Stimulated activated CD8-positive, alpha-beta memory T cell treated with anti-CD3 and anti-CD28 coated beads, Interleukin-15, amount 100 ng/mL, for 24 hours (primary cell): ENCODE data around the gene ASB7.
A peak's percentile ranks its signal among the peaks of the same experiment; 100 is the strongest.

ENCODE experiments used
- DNase-seq: peaks from one replicate; pipeline ENCODE4 v3.0.0-alpha.2; 2020; ENCODE audit warnings: low read depth

Gene ASB7

DNA sequence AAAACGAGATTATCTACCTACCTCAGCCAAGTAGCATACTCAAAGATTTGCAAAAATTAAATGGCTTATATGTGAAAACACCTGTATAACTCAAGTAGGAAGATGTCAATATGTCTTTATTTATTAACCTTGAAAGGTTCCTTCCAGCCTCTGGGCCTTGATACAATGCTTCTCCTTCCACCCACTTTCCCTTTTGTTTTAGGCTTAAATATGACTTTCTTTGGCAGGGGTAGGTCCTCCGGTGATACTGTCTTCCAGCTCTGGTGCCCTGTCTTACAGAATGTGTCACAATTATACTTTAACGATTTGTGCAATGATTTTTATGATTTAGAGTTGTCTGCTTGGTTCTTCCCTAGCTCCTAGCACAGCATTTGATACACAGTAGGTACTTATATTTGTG lies 4.5 kb upstream of the ASB7 start:
- no peak for DNase-seq

DNA sequence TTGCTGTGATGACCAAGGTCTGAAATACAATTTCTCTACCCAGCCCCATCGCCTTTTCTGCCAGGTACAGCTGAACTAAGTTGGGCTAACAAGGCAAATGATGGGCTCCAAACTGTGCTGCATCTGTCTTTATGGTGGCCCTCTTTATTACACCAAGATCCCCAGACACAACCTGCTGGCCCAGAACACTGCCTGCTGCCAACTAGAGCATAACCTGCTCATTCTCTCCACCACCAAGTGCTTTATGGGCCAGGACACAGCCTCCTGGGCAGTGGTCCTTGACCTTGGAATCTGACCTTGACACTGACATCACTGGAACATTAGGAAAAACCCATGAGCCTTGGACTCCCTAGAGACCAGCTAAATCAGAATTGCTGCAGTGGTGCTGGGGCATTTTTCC lies 3.7 kb upstream of the ASB7 start:
- no peak for DNase-seq

DNA sequence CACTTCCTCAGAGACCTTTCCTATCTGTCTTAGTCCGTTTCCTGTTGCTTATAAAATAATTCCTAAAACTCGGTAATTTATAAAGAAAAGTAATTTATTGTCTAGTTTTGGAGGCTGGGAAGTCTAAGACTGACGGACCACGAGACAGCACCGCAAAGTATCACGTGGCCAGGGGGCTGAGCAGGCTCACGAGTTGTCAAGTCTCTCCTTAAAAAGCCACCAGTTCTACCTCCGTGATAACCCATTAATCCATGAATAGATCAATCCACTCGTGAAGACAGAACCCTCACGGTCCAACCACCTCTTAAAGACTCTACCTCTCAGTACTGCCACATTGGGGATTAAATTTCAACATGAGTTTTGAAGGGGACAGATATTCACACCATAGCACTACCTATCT lies 1.2 kb upstream of the ASB7 start:
- DNase-seq = no peak

DNA sequence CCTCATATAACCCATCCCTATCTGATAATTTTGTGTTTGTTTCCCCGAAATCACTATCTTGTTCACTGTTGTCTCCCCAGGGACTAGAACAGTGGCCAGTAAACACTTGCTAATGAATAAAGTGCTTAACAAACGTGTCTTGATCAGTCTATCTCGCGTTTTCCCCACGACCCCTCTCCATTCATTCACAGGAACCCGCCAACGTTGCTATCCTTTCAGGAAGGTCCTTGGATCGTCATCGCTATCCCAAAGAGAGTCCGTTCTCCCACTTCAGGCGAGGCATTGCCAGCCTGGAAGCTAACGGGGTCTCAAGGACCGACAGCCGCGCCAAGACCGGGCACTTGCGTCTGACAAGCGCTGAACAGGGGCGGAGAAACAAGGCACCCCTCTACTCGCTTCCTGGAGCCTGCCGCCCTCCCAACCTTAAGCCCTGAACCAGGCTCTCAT lies 749 bp upstream of the ASB7 start:
- DNase-seq = no peak

DNA sequence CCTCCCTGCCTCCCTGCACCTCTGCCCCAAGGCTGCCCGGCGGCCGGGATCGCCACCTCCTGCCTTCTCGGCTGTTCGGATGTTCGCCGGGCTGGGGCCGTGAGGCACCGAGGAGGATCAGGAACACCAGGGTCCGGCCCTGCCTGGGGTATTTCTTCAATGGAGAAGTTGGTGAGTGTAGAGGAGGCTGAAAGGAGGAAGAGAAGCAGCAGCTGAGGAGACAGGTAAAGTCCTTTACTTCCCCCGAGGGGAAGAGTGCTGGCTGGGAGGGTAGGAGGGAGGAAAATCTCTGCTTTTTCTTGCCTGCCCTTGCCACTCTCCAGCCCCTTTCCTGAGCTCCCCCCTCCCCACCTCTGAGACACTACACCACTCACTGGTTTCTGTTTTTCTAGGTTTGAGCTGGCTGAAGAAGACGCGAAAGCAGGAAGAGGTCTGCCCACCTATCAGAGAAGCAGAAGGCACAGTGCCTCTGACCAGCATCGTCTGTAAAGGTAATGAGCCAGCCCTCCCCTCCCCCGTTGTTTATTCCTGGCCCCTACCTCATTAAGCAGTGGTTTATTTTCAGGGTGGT lies 519 bp downstream of the ASB7 start:
- no peak for DNase-seq

DNA sequence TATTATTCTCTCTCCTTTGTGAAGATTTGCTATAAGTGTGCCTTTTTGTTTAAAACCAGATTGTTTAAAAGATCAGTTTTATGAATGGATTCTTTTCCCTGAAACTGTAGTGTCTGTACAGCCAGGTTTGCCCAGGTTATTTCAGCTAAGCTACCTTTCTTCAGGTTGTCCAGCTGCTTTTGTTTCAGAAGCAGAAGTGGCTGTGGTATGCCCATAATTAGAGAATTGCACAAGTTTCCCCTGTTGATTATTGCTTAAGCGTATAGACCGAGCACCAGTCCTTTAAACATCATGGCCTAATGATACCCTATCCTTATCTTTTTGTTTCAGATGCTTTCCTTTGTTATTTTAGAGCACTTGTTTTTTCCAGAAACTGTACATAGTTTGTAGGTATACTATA lies 10.2 kb downstream of the ASB7 start:
- no peak for DNase-seq

DNA sequence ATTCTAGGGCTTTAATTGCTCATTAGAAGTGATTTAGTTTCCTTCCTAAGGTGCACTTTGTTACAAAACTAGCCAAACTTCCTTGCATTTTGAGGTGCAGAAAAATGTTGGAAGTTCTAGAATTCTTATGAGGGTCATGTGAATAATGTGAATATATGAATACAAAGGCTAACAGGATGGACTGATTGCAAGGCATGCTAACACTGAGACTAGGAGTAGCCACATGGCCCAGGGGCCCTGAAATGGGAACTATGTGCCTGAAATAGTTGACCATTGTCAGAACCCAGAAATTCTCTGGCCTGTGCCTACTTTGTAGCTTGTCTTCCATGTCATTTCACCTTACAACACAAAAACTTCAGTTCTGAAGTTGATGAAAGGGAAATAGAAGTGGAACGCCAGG lies 10.8 kb downstream of the ASB7 start:
- no peak for DNase-seq

DNA sequence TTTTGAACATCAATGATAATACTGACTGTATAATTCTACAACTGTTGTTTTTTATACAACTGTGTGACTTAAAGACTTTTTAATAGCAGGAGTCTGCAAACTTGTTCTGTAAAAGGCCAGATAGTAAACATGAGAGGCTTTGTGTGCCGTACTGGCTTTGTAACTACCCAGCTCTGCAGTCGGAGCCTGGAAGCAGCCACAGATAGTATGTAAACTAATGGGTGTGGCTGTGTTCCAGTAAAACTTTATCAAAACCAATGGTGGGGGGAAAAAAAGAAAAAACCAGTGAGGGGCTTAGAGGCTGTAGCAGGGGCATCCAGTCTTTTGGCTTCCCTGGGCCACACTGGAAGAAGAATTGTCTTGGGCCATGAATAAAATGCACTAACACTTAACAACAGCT lies 11.9 kb downstream of the ASB7 start:
- no peak for DNase-seq

DNA sequence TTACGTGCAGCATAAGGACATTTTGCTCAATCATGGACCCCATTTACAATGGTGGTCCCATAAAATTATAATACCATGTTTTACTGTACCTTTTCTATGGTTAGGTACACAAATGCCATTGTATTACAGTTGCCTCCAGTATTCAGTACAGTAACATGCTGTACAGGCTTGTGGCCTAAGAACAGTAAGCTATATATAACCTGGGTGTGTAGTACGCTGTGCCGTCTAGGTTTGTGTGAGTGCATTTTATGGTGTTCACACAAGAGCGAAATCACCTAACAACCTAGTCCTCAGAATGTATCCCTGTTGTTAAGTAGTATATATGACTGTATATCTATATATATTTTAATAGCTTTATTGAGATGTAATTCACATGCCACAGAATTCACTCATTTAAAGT lies 12.5 kb downstream of the ASB7 start:
- DNase-seq = no peak

DNA sequence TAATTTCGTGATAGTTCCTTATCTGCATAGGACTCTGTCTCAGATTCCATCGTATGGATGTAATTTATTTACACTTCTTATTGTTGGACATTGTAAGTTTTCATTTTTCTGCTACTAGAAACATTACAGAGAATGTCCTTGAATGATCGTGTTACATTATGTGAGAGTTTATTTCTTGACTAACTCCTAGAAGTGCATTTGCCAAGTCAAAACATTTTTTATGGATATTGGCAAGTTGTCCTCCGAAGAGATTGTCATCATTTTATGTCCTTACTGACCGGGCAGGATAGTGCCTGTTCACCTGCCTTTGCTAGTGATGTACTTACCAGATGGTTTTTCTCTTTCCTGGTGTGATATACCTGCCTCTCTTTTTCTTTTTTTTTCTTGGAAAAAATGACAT lies 13.4 kb downstream of the ASB7 start:
- DNase-seq = no peak

DNA sequence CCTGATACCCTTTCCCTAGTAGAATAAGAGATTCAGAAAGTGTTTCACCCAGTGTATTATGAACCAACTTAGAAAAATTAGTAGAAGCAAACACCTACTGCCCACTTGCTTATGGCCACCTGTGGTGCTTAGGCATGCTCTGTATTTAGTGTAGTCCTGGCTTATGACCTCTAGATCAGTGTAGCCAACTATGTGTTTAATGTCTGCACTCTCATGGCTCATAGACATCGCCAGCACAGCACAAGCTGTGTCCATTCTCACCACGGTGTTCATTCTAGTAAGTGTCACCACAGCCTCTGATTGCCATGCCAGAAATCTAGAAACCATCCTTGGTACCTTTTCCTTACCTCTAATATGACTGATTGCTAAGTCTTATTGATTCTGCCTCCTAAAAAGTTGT lies 14.3 kb downstream of the ASB7 start:
- no peak for DNase-seq

DNA sequence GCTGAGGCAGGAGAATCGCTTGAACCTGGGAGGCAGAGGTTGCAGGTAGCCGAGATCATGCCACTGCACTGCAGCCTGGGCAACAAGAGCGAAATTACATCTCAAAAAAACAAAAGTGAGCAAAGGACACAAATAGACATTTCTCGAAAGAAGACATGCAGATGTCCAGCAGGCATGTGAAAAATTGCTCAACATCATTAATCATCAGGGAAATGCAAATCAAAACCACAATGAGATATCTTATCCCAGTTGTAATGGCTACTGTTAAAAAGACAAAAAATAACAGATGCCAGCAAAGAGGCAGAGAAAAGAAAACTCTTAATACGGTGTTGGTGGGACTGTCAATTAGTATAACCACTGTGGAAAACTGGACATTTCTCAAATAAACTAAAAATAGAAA lies 20.9 kb downstream of the ASB7 start:
- no peak for DNase-seq

DNA sequence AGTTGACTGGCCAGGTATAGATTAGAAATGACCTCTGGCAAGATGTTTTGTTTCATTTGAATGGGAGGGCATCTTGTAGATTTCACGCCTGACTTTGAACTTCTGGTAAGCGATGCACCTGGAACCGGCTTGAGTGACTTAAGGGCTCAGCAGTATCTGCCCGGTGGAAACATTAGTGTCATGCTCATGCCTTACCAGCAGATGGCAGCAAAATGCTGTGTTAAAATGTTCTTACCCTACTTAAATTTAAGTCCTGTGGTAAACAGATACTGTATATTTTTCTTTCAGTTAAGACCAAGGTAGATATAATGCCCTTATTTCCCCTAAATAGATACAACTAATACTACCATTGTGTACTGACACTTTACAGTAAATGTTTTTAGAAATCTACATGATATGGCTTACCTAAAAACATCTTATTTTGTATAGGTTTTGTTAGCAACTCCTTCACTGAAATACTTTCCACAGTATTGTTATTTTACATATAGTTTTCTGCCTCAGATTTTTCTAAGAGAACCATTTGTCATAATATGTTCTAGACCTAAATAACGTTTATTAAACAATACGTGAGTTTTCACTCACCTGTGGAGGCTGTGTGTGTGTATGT lies 25.5 kb downstream of the ASB7 start:
- peak; percentile 10 for DNase-seq

DNA sequence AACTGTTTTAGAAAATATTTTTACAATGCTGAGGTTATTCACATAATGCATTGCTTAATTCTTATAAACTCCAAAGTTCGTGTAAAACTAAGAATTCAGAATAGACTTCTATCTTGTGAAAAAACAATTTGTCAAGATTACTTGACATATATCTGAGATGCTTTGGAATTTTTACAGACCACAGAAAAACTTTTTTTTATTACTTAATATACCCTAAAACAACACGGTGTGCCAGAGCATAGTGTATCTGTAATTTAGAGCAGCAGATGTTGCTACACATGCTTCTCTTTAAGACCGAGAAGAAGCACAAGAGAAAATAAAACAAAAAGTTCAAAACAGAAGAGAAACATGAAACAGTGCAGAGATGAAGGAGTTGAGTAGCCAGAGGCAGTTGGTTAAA lies 26.4 kb downstream of the ASB7 start:
- no peak for DNase-seq

DNA sequence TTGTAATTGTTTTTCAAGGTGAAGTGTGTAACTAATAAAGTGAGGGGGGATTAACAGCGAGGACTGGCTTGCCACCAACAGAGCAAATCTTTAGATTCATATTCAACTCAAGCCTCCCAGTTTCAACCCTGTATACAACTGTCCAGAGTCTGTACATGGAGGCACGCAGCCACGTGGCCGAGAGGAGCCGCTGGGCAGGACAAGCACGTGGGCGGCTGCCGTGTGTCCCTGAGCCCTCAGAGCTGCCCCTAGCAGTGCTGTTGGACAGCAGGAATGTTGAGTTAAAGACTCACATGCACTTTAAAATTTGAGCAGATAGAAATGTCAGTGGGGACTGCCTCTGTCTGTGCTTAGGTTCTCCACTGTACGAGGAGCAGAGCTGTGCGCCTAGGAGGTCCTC lies 29.4 kb downstream of the ASB7 start:
- DNase-seq = no peak

DNA sequence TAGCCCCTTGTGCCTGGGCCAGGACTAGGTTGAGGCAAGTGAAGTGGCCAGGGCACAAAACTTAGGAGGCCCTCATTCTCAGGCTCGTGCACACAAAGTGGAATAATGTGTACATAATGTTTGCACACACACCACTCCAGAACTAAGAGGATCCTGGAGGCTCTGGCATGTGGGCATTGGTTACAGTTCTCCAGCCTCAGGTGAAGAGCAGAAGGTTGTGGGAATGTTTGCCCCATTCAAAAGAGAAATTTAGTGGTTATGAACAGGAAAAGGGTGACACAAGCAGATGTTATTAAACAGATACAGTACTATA lies 31.3 kb downstream of the ASB7 start:
- DNase-seq = no peak

DNA sequence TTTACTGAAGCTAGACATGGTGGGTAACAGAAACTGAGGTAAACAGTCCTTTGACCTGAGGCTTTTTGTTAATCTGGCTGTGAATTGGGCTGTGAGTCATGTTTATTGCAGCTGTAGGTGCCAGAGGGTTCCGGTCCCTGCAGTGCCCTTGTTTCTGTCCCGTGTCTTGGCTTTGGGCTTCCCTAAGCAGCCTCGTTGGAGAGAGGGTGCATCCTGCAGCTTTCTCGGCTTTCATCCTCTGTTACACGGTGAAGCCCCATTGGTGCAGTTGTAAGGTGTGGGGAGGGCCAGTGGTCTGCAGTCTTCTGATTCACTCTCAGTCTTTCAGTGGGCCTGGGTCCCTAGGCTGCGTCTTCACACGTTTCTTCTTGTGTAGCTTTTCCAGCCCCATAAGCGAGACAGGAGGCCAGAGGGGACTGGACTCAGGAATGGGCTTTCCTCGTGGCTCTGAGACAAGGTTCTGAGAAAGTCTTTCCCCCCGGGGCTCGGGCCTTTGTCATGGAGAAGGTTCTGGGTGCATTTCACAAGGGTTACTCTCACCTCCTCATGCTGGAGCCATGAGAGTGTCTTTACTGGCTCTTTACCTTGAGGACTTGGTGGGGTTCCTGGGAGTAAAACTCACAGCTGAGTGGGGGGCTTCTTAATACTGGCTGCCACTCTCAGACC lies 33.1 kb downstream of the ASB7 start:
- DNase-seq = no peak

DNA sequence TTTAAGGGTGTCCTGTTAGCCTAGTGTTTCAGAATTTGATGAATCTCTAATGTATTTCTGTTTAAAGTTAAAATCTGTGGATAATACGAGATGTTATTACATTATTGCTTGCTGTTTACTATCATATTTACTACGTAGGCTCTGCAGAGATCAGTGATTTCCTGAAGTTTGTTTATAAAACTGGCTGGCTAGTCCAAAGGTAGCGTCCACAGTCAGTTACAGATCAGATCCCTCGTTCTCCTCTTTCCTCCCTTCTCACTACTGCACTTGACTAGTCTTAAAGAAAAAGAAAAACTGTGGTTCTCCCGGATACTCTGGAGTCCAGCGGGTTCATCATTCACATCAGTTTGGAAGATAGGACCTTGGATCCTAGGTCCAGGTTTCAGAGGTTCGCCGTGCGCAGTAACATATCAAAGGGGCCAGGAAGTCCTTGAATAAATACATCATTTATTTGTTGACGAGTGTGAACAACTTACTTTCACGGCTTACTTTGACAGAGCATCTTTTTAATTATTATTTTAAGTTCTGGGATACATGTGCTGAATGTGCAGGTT lies 35.9 kb downstream of the ASB7 start:
- no peak for DNase-seq

DNA sequence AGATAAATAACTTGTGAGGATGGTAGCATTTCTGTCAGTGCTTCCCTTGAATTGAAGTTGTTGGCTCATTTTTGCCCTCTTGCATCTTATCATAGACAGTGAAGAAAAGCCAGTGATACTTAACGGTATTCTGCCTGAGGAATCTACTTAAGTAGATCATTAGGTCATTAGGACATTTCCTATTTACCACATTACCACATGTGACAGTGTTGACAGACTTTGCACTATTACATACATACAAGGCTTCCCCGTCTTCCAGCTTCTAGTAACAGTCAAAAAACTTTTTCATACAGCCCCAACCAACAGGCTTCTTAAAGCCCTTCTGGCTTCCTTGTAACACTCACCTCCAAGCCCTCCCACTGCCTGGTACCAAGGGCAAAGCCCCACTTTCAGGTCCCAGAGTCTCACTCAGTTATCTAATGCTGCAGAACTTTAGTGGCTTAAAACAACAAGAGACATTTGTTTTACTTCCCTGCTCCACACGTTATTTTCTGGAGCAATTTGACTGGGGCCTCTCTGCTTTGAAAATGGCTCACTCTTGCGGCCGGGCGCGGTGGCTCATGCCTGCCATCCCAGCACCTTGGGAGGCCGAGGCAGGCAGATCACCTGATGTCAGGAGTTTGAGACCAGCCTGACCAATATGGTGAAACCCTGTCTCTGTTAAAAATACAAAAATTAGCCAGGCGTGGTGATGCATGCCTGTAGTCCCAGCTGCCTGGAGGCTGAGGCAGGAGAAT lies 40.0 kb downstream of the ASB7 start:
- no peak for DNase-seq

DNA sequence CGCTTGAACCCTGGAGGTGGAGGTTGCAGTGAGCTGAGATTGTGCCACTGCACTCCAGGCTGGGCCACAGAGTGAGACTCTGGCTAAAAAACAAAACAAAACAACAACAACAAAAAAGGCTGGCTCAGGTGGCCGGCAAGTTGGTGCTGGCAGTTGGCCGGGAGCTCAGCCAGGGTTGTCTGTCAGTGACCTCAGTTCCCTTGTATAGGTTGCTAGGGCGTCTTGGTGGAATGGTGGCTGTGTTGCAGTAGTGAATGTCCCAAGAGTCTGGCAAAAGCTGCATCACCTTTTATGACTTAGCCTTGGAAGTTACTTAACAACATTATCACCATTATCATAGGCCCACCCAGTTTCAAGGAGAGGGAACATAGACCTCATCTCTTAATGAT lies 40.6 kb downstream of the ASB7 start:
- DNase-seq = no peak

DNA sequence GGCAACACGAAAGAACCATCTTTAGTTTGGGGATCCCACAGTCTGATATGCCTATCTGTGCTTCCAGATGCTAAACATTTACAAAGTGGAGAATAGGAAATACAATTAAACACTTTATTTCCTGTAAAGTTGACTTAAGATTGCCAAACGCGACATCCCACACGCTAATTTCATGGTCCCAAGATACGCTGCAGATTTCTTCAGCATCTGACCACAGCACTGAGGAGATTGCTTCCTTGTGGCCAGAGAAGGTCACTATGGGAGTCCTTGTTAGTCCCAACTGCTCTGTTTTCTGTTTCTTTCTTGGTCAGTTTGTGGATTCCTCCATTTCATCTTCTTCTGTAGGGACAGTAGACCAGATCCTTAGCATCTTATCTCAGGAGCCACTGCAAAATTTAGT lies 43.3 kb downstream of the ASB7 start:
- DNase-seq = no peak

DNA sequence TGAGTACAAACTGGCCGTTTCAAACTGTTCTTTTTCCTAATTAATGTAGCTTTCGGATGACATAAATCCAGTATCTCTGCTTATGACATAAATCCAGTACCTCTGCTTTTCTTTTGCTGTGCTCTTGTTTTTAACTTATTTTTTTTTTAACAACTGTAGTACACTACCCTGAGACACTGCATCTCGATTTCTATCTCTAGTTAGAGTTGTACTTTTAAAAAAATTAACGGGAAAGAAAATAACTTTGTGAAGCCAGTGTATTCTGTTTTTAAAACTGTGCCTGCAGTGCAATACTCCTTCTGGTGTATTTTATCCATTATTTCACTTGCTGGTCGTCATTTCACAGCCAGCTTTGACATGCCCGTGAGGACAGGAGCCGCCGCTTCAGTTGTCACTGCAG lies 46.6 kb downstream of the ASB7 start:
- no peak for DNase-seq

DNA sequence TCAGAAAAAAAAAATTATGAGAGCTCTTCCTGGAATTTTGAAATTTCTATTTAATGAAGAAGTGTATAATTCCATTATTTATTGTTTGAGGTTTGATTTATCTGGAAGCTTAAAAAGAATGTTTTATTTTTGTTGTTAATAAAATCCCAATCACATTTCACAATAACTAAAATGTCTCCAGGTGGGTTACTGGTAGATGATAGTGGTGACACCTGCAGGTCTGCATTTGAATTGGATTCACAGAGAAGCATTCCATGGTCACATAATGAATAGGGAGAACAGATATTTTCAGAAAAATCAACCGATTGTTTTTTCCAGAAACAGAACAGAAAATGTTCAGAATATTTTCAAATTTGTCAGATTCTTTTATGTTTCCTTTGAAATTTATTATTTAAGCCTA lies 48.3 kb downstream of the ASB7 start:
- DNase-seq = no peak
